Heart left ventricle (tissue), 13 donors: ENCODE measurements around the gene PCBP3.

Experiments
- POLR2A ChIP-seq, 2 donors: fragments of 450-650 bp; IDR thresholded peaks; one replicate each; pipeline ENCODE4 v1.6.1; 2017; ENCODE audit warnings: antibody characterized with exemption in 2 of 2, mild to moderate bottlenecking in 2 of 2, moderate library complexity in 2 of 2
- TF ChIP-seq, protein P1 (sequence below), 12 donors: fragments of 200-600 bp; sonication (generic) in 4 of 12; IDR thresholded peaks; one replicate each; pipeline versions ENCODE4 v1.5.0 to v1.8.0; 2018 to 2022; ENCODE audit warnings: antibody characterized with exemption in 12 of 12, mild to moderate bottlenecking in 5 of 12
- donor health status: ischemic (EF 13 %, LVEDD 7.1; RV severe dilation, severe dysfunction).
- donor health status: DM: no; HTN: yes; CAD: no.
- donor health status: DM: no; HTN: no; CAD: no.
- donor health status: ischemic (EF 25% LVEDD 6.9; RV normal size, moderate dysfunction).
- donor health status: ischemic (EF 25% LVEDD 5.7; RV mildly dilated, moderate dysfunction).
- donor health status: ischemic (EF 35%, LVEDD 5.7; RV mildly dilated, moderate dysfunction).
- donor health status: nonischemic (EF 11% LVEDD 7.7; RV severe dilation, severe dysfunction).
- donor health status: DM: yes; HTN: yes; CAD: no.
- donor health status: PGD.
- donor health status: ischemic (EF 29% LVEDD 5.4; RV normal size, mild dysfunction).
- donor health status: nonischemic (EF 23%, LVEDD 6.1; RV moderate dilation, normal function).

DNA sequence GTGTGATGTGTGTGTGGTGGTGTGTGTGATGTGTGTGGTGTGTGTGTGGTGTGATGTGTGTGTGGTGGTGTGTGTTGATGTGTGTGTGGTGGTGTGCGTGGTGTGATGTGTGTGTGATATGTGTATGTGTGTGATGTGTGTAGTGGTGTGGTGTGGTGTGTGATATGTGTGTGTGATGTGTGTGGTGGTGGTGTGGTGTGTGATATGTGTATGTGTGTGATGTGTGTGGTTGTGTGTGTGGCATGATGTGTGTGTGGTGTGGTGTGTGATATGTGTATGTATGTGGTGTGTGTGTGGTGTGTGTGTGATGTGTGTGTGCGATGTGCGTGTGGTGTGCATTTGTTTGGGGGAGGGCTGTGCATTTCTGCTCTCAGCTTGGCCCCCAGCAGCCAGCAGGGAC is 7.1 kb upstream of the PCBP3 start:
- TF ChIP-seq, protein P1, sequence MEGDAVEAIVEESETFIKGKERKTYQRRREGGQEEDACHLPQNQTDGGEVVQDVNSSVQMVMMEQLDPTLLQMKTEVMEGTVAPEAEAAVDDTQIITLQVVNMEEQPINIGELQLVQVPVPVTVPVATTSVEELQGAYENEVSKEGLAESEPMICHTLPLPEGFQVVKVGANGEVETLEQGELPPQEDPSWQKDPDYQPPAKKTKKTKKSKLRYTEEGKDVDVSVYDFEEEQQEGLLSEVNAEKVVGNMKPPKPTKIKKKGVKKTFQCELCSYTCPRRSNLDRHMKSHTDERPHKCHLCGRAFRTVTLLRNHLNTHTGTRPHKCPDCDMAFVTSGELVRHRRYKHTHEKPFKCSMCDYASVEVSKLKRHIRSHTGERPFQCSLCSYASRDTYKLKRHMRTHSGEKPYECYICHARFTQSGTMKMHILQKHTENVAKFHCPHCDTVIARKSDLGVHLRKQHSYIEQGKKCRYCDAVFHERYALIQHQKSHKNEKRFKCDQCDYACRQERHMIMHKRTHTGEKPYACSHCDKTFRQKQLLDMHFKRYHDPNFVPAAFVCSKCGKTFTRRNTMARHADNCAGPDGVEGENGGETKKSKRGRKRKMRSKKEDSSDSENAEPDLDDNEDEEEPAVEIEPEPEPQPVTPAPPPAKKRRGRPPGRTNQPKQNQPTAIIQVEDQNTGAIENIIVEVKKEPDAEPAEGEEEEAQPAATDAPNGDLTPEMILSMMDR (IDR thresholded peaks at IDR 0.05), result no peak
- no peak for TF ChIP-seq POLR2A (IDR thresholded peaks at IDR 0.05)
